NCI-H345 (cell line): Measurements from ENCODE around the gene DST.
A peak's percentile ranks its signal among the peaks of the same experiment; 100 is the strongest.

Experiments
- DNase-seq: peaks from one replicate; lab custom pipeline; 2025; lab: John Stamatoyannopoulos, UW

The DST gene

DNA sequence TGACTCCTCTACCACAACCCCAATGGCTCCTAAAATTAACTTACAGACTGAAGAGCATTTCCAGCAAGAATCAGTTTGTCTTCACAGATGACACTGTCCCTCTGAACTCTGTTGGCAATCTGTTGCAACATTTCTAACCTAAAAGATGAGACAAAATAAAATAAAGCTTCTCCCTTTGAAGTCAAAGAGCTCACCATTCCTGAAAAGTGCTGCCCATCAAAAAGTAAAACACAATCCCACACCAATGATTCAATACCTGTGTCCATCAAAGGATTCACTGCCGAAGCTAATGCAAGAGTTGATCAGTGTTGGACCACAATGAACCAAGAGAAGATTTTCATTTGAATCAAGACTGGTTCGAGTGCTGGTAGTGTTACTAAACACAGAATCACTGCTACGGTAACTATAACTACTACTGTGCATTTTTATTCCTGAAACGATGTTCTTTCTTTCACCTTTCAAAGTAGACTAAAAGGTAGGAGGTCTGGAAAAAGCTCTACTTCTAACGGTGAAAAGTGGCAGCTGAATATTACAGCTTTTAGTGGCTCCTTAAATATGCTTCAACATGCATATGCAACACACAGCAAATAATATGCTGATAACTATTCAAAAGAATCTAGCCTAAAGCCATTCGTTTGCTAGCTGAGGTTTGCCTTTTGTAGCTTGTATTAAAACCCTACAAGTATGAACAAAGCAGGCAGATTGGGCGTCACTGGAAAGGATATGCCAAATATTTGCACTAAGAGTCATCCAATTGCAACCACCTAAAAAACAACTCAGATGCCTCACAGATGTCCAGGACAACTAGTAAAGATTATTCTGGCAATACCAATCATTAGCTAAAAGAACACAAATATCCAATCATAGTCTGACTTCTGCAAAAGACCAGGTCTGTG is at the start of gene DST:
TSS of gene DST (minus strand) at position 524 of the 896 bp plus-strand sequence.
- no peak for DNase-seq

DNA sequence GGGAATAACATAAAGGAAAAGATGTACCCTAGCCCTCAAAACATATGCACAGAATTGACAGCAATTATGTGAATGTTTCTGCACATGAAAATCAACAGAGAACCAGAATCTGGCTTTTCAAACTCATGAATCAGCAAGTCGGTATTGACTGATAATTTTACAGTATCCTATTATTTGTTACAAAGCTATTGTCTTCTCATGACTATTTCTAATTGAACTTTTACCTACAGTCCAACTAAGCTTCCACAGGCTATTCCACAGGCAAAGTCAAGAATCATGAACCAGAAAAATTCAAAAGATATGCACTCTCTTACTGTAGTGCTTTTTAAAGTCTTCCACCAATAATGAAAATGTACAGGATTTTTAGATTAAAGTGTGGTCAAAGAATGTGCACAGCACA is 49.1 kb upstream of the DST start:
- no peak for DNase-seq

DNA sequence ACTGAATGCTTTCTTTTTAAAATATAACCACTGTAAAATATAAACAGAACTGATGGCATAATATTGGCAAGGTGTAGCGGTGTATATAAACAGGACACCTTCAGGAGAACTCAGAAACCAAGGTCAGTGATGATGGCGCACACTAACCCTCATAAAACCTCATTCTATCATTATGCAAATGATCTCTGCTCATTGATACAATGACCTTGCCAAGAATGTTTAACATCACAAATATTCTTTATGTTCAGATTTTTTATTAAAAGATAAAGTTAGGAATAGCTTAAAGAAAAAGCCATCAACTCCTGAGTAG is 48.6 kb upstream of the DST start:
- DNase-seq, result no peak

DNA sequence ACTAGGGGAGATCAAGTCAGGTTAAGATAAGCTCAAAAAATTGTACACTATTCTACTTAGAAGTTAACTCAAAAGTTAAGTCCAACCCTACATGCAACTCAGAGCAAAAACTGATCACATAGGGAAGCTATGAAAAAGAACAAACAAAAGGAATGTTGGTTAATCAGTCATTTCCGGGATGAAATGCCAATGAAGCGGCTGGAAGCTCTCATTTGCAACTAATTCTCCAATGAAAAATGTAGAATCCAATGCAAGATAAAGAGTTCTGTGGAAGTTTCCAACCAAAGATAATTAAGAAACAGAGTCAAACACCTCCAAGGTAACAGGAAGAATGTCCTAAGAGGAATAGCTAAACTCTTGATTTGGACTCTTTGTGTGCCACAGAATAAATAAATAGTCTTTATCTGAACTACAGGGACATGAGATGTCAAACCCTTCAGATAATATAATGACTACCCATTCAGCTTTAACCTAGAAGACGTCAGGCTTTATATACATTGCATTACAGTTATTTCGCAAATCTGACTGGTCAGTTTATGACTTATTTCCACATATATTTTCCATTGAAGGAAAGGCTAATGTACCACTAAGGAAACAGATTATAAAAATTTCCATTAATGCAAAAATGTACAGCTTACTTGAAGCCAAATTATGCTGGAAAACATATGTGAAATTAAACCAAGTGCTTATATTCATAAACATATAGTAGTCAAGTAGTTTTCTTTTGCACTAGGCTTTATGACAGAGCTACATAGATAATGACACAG is 48.0 kb upstream of the DST start:
- DNase-seq, result no peak

DNA sequence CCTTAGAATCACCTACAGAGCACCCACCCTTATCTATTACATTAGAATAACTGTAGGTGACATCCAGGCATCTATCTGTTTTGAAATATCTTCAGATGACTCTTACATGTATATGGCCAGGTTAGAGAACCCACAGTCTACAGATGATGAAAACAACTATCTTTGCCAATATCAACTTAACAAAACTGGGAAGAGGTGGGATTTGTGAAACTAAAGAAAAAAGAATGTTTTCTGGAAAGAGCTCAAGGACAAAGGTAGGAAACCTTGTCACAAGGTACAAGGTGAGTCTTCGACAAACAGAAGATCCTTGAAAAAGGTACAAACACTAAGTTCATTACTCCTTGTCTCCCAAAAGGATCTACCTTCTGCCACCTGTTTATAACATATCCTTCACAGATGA is 47.0 kb upstream of the DST start:
- DNase-seq, result no peak

DNA sequence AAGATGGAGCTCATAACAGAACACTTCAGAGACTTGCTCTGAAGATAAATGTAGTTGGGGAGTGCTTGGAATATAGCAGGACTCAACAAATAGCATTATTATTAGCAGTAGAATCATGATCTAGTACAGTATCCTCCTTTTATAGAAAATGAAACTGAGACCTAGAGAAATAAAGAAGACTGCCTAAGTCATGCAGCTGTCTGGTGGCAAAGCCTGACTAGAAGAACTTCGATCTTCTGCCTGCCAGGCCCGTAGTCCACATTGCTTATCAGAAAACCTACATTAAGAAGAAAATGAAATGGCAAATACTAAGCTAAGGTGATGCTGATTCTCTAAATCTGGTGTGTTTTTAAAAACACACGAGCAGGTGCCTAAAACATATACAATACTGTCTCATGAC is 46.4 kb upstream of the DST start:
- no peak for DNase-seq

DNA sequence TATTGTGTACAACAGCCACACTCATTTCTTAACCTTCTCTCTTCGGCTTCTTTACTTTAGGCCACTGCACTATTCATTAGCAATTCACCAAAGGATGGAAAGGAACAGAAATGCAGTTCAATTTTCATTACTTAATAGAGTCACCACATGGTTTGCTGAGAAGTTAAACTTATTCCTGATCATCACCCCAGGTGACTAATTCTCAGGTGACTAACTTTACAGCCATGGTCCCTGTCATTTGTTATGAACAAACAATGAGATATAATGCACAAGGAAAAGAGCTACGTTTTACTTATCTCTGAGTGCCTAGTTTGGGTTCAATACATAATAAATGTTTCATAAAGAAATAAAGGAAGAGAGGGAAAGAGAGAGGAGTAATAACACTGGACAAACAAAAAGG is 45.8 kb upstream of the DST start:
- DNase-seq, result no peak

DNA sequence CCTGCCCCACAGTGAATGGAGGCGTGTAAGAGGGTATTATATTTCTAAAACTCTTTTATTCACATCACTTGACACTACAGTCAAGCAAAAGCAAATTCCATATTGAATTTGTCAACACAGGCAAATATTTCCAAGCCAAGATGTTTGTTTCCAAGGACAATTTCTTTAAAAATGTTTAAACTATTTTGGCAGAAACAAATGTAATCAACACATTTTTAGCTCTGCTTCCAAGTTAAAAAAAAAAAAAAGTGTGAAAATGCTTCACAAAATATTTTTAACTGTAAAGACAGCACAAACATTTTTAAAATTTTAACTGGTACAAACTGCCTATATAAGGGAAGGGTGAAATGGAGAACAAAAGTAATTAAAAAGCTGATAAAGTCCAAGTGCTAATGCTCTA is 44.9 kb upstream of the DST start:
- DNase-seq, result no peak

DNA sequence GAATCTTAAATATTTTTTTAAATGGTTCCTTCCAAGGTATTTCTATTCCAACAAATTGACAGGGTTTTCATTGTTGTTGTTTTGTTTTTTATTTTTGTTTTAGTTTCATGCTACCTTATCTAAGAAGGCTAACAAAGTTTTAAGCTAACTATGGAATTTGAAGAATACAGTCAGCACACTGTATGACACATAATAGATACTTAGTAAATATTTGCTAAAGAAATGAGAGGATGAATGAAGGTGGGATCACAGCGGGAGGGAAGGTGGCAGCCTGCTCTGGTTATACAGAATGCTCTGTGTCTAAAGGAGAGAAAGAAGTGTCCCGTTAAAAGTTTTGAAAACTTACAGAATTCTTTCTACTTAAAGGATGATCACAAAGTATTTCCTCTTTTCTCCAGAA is 43.7 kb upstream of the DST start:
- no peak for DNase-seq

DNA sequence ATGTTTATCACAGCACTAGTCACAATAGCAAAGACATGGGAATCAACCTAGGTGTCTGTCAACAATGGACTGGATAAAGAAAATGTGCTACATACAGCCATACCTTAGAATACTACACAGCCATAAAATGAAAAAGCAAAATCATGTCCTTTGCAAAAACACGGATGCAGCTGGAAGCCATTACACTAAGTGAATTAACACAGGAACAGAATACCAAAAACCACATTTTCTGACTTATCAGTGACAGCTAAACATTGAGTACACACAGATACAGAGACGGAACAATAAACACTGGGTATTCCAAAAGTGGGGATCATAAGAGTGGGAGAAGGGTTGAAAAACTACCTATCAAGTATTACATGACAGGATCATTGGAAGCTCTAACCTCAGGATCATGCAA is 43.3 kb upstream of the DST start:
- DNase-seq, result no peak

DNA sequence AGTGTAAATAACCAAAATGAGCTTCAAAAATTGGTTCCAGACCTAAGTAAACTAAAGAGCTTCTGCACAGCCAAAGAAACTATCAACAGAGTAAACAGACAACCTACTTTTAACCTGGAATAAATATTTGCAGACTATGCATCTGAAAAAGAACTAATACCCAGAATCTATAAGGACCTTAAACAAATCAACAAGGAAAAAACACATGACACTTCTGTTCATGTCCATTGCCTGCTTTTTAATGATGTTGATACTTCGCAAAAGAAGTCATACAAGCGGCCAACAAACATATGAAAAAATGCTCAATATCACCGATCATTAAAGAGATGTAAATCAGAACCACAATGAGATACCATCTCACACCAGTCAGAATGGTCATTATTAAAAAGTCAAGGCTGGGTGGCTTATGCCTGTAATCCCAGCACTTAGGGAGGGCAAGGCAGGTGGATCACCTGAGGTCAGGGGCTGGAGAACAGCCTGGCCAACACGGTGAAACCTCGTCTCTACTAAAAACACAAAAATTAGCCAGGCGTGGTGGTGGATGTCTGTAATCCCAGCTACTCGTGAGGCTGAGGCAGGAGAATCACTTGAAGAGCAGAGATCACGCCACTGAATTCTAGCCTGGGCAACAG is 42.5 kb upstream of the DST start:
- no peak for DNase-seq

DNA sequence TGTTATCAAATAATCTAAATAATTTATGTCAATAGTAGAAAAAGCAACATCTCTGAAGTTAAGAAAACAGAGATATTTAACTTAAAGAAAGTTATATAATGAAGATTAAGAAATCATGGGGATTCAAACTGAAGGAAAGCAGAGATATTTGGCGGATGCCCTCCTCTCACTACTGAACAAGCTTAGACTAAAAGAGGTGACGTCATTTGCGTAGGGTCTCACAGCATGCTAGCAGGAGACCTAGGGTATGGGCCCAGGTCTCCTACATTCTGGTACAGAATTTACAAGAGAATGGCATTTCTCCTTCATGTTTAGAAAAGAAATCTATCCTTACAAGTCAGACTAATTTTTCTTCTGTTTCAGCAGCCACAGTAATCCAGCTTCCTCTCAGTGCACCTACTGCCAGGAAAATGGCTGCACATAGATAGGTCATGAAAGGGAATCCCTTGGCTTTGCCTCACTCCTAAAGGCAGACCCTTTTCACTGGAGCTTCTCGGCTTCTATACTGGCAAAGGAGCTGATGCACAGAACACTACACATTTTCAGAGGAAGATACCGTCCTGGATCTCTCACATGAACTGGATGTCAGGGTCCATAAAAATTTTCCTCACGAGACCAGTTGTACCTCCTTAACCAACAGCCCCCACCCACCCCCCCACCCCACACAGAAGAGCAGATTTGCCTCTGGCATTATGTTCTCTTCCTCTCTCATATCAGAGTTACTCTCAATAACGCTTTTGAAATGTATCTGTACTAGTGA is 41.8 kb upstream of the DST start:
- DNase-seq, result no peak

DNA sequence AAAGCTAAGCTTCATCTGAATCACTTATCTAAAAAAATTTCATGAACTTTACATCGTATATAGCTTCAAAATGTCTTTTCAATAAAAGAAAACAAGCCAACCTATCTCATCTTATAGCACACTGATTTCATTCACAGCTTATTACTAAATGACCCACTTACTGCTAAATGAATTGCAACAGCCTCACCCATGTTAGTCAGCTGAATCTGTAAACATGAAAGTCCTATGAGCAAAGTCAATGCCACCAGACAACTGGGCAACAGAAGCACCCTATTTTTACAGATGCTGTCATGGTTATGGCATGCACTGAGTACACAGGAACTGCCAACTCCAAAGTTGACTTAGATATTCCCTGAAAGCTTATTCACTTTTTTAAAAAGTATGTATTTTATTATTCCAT is 41.2 kb upstream of the DST start:
- peak; percentile 41 for DNase-seq

DNA sequence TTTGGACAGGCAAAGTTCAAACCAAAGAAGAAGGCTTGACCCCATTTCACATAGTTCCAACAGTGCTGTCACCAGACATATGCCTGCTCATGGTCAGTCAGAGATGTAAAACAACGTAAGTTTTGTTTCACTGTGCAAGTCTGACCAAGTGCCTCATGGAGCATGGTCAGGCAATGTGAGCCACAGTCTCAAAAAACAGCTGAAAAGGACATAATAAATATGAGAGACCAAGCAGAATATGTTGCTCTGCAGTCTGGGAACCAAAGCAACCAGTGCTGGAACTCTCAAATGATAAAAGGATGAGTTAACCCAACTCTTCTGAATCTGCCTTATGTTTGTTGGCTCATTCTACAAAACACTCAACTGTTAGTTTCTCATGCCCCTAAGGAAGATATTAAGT is 39.9 kb upstream of the DST start:
- no peak for DNase-seq

DNA sequence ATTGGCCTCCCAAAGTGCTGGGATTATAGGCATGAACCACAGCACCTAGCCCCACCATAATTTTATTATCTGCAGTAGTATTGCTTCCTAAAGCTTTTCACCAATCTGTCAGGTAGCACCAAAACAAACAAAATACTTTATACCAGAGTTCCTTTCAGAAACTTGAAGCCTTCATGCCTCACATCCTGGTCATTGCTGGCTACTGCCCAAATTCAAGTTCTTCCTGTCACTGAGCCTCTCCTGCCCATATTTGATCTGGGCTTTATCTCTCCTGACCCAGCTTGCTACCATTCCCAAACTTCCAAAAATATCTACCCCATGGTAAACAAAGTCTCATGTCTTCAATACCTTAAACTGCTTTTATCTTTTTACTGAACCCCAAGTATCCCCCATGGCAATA is 34.9 kb upstream of the DST start:
- DNase-seq, result no peak

DNA sequence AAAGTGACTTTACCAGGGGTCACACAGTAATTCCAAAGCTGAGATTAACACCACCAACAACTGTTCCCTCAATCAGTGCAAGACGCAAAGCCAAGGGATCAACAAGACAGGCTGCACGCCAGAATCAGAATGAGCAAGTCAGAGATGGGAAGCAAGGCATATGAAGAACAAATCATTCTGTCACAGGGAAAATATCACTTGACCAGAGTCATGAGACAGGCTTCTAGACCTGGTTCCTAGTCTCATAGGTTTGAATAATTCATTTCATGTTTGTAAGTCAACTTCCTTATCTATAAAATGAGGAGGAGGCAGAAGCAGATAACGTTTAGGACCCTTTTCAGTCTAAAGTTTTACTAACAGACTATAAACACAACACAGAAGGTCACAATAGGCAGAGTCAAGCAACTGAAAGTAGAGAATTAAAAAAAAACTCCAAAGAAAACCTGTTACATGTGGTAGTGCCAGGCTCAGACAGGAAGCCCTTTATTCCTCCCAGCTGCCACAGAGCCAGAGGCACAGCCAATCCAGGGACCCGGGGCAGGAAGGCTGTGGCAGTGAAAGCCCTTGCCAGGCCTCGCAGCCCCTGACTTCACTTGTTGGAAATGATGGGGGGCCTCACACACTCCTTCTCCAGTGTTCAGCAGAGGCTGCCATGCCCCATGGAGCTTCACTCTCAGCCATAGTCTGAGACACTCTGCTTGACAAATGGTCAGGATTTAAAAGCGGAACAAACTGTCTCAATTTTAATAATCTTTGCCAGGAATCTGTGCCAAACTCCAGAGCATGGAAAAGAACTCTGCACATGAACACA is 29.2 kb upstream of the DST start:
- DNase-seq, result no peak

DNA sequence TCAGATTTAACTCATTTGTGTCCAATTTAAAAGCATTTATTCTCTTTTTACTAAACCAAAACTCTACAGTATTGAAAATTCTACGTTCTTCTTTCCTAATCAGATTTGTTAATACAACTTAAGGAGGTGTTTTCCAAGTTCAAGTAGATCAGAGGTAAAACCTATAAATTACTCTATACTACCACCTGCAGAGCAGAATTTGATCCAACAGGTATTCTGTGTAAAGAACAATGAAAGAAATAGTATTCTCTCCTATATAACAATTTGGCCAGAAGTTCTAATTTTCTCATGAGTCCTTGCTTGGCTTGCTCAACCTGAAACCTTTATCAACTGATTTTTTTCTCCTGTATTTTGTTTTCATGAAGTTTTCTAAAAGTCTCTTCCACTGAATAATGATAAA is 28.5 kb upstream of the DST start:
- DNase-seq, result no peak

DNA sequence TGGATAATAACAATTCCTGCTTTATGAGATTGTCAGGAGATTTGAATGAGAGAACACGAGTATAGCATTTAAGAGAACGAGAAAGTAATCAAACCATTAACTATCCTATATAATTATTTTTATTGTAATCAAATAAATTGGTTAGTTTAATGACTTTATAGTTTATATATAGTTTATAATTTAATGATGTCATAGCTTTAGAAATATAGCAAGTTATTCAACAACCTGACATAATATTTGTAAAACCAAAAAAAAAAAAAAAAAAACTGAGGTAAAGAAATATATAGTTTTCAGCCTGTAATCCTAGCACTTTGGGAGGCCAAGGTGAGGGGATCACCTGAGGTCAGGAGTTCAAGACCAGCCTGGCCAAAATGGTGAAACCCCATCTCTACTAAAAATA is 26.4 kb upstream of the DST start:
- no peak for DNase-seq

DNA sequence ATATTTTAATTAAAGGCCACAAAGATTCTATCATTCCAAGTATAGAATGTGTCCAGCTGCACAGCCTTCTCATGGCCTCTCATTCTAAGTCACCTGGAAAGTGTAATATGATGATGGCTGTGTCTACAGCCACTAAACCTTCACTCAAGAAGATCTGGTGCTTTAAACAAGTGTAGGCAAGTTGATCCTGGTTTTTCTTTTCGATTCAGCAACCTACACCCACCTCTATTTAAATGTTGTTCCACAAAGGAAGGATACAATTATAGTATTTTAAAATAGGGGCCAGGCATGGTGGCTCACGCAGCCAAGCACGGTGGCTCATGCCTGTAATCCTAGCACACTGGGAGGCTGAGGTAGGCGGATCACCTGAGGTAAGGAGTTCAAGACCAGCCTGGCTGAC is 25.5 kb upstream of the DST start:
- DNase-seq, result no peak

DNA sequence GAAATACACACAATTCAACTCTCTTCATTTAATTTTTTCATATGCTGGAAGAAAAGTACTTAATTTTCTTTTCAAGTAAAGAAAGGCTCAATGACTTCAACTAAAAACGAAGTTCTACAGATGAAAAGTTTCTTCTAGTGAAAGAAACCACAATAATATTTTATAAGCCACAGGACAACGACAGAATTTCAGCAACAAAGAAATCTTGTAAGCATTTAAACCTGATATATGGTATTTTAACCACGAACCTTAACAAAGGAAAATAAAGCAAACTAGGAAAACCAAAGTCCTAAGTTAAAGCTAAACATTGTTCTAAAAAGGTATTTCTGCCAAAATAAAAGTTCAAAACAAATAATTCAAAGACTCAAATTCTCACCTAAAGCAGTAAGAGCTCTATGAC is 24.6 kb upstream of the DST start:
- no peak for DNase-seq

DNA sequence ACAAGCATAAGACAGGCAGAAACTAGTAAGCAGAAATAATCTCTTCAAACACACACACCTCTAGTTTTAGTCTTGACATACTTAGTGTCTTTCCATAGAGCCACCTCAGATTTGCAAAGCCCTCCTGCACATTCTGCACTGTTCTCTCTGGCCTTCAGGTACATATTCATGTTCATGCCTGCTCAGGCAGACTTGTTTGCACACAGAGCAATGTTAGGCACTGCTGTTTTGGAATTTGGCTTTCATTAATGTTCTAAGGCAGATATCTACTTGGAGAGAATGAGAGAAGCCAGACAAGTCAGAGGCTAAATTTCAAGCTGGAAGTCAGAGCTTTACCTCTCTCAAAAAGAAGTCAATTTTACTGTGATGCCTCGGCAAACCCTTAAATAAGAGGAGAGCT is 21.3 kb upstream of the DST start:
- DNase-seq, result no peak

DNA sequence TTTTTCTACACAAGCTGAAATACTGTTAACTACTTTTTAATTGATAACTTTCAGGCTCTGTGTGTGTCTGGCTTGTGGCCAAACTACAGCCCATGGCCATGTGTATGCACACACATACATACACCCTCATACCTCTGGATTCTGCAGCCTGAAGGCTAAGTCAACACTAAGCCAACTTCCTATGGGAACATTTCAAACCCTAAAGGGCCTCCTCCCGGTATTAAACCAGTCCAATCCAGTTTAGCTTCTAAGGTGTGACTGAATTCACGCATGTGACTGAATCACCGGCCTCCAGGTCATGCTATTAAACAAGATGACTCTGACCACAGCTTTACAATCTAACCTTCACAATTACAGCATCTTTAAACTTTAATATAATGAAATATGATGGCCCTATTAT is 20.7 kb upstream of the DST start:
- DNase-seq, result no peak
